ENCODE results near the gene HNF4A. TPM values are rescaled to one million over a fixed set of nuclear protein-coding genes. Genes with fewer than 3 reads are reported as not detected.

The HNF4A gene
- total and polyA plus RNA-seq, 2 of the 4 experiments (the other 2 are of a cell fraction) = not detected

DNA sequence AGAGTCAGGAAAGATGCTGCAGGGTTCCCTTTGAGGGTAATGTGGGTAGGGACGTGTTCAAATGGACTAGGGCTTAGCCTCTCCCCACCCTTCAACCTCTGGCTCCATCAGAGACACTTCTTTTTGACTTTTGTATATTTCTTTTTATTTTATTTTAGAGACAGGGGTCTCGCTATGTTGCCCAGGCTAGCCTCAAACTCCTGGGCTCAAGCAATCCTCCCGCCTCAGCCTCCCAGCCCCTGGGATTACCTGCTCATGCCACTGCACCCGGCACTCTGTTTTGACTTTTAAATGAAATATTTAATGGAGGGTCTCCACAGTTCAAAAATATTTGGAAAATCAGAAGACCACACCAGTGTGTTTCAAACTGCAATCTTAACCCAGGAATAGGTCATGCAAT, 8.6 kb downstream of the HNF4A start:
- Histone ChIP-seq H2BK15ac (ENCODE audit: low read depth, low read length) (no peak overlapping the region), H3K9me1 (ENCODE audit: insufficient read depth, low read length) (no peaks in the 10 kb centered on the region), H2BK120ac (ENCODE audit: low read depth, low read length) (no peak overlapping the region), H4K8ac (ENCODE audit: low read depth in 2 of 2, low read length in 2 of 2) (no peak overlapping the region), H3K4me2 (ENCODE audit: low read depth, low read length) (no peak overlapping the region), H3K18ac (ENCODE audit: low read depth, low read length) (no peak overlapping the region), H2AK5ac (ENCODE audit: low read depth, low read length) (no peak overlapping the region), H3K27ac (ENCODE audit: insufficient read depth, low read length) (no peak overlapping the region), H4K91ac (ENCODE audit: insufficient read depth, low read depth, low read length) (no peak overlapping the region), H3K36me3 (ENCODE audit: control insufficient read depth, insufficient read depth, low read length) (no peaks in the 10 kb centered on the region), H3K4me3 (ENCODE audit: insufficient read depth, low read depth, low read length) (no peak overlapping the region), H3K56ac (ENCODE audit: extremely low read depth, insufficient read depth, low read length) (no peak overlapping the region), H3K9ac (ENCODE audit: low read depth, low read length) (no peak overlapping the region), H3K4ac (ENCODE audit: low read depth, low read length) (no peak overlapping the region), H3K4me1 (ENCODE audit: control insufficient read depth, insufficient read depth, low read length) (no peaks in the 10 kb centered on the region), H2AFZ (replicated peaks; ENCODE audit: low read length, poor library complexity) (no peak overlapping the region), H2BK5ac (ENCODE audit: low read depth, low read length, poor library complexity, severe bottlenecking) (no peak overlapping the region), H4K20me1 (ENCODE audit: insufficient read depth, low read length) (no peaks in the 10 kb centered on the region), H3K79me1 (ENCODE audit: low read depth in 1 of 2, low read length in 2 of 2) (no peaks in the 10 kb centered on the region), H2AK9ac (replicated peaks; ENCODE audit: low read depth, low read length, poor library complexity) (no peak overlapping the region), H3K9me3 (ENCODE audit: control insufficient read depth, insufficient read depth, low read length) (no peaks in the 10 kb centered on the region), H3K14ac (replicated peaks; ENCODE audit: low read depth, low read length) (no peak overlapping the region), H3K23ac (ENCODE audit: low read depth, low read length) (no peak overlapping the region), H4K5ac (ENCODE audit: low read depth, low read length) (no peak overlapping the region), H2BK20ac (ENCODE audit: low read depth, low read length) (no peak overlapping the region), H3K27me3 (ENCODE audit: control insufficient read depth, insufficient read depth, low read length) (peaks cover 9% of the 10 kb centered on the region)
- WGBS, 2 experiments (ENCODE audit: extremely low coverage in 2 of 2, insufficient read length in 1 of 2) = no CpG with 5 or more reads among the region's 4 CpGs
- dilution Hi-C loops (cut with HindIII; ENCODE audit: low sequenced_read_pairs, unreplicated experiment) (no loop called here), in situ Hi-C loops (cut with MboI; ENCODE audit: low sequenced_read_pairs) (no loop called here), intact Hi-C loops (cut with micrococcal nuclease) (no loop called here)
- ATAC-seq (ENCODE audit: low read depth) (no peak), DNase-seq (no peak)
- TF ChIP-seq NFE2L2 (IDR thresholded peaks at IDR 0.05; ENCODE audit: low read depth, low read length) (no peak), RCOR1 (IDR thresholded peaks at IDR 0.05; ENCODE audit: insufficient replicate concordance, low read length) (no peak), POLR2A (IDR thresholded peaks at IDR 0.05; ENCODE audit: low read depth, low read length) (no peak)
- TF ChIP-seq, protein P1, sequence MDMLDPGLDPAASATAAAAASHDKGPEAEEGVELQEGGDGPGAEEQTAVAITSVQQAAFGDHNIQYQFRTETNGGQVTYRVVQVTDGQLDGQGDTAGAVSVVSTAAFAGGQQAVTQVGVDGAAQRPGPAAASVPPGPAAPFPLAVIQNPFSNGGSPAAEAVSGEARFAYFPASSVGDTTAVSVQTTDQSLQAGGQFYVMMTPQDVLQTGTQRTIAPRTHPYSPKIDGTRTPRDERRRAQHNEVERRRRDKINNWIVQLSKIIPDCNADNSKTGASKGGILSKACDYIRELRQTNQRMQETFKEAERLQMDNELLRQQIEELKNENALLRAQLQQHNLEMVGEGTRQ (IDR thresholded peaks at IDR 0.05; ENCODE audit: low read depth, low read length) = no peak
- no TSS peak for BruUV-seq (replicated peaks)
- ChIA-PET CTCF (no interaction called here), POLR2A (ENCODE audit: unreplicated experiment) (no interaction called here)
